ENCODE data around the gene MBNL1. TPM values are rescaled to one million over a fixed set of nuclear protein-coding genes. Genes with fewer than 3 reads are reported as not detected.

MBNL1 gene
- total RNA-seq, 1 experiment from 2014 or later, result 140 TPM

DNA sequence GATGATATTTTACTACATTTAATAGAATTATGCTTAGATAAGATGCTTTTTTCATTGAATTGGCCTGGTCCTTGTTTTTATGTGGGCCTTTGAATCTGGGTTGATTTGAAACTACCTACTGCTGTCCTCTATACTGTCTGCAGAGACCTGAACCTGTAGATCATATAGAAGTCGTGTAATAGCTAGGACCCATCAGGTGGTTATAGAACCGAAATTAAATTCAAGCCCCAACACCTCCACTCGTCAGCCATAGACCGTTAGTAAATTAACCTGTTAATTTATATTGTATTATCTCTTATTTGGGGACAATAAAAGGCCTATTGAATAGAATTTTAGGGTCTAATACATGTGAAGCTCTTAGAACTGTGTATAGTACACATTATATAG, 108.4 kb downstream of the MBNL1 start:
- POLR2A ChIA-PET, result no interaction called here
- H3K4me1 ChIP-seq (ENCODE audit: control insufficient read depth, insufficient read depth, low read length), result peaks cover 16% of the 10 kb centered on the region
- BruUV-seq (replicated peaks), result no TSS peak

DNA sequence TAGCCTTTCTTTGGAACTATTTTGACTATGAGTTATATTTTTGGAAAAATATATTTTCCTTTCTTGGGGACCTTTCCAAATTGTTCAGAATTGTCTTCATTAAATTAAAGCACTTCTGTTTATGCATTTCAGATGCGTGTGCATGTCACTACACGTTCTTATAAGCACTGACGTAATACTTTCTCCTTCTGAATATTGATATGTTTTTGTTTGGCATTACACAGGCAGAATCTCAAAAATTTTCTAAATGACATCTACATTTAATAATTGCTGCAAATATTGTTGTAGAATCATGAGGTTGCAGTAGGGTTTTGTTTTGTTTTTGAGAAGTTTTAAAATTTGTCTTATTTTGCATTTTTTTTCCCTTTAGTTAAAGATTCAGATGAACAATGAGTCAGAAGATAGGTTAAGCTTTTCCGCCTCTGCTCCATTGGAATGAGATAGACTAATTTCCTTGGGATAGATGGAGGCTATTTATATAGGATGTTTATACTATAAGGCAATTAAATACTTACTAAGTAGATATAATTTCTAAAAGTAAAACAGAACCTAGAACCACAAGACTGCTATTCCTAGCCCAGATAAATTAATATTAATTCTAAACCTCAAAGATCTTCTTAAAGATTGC, 110.8 kb downstream of the MBNL1 start:
- no TSS peak for BruUV-seq (replicated peaks)
- Histone ChIP-seq H3K4me1 (ENCODE audit: control insufficient read depth, insufficient read depth, low read length) (peaks cover 24% of the 10 kb centered on the region), H3K27ac (ENCODE audit: low read length) (no peak overlapping the region), H3K4me3 (ENCODE audit: low read depth in 2 of 2, low read length in 2 of 2) (no peak overlapping the region), H3K36me3 (ENCODE audit: control insufficient read depth, insufficient read depth, low read length) (no peaks in the 10 kb centered on the region), H3K27me3 (ENCODE audit: control insufficient read depth, insufficient read depth, low read length) (no peaks in the 10 kb centered on the region), H3K9me3 (ENCODE audit: control insufficient read depth, insufficient read depth, low read depth, low read length) (no peaks in the 10 kb centered on the region)
- in situ Hi-C loops (cut with HindIII; ENCODE audit: low pct_unique_long_range_greater_than_20kb, low sequenced_read_pairs) (no loop called here), intact Hi-C loops (cut with micrococcal nuclease; ENCODE audit: unreplicated experiment) (no loop called here)
- DNase-seq (ENCODE audit: low read depth, low spot score) (no peak), ATAC-seq (no peak)
- TF ChIP-seq TCF7L2 (IDR thresholded peaks at IDR 0.05; ENCODE audit: low read depth, low read length) (no peak), POLR2AphosphoS5 (IDR thresholded peaks at IDR 0.05; ENCODE audit: low read depth, low read length) (no peak), SIN3A (IDR thresholded peaks at IDR 0.05; ENCODE audit: borderline replicate concordance, insufficient read depth, low read depth, low read length) (no peak)
- TF ChIP-seq, protein P1, sequence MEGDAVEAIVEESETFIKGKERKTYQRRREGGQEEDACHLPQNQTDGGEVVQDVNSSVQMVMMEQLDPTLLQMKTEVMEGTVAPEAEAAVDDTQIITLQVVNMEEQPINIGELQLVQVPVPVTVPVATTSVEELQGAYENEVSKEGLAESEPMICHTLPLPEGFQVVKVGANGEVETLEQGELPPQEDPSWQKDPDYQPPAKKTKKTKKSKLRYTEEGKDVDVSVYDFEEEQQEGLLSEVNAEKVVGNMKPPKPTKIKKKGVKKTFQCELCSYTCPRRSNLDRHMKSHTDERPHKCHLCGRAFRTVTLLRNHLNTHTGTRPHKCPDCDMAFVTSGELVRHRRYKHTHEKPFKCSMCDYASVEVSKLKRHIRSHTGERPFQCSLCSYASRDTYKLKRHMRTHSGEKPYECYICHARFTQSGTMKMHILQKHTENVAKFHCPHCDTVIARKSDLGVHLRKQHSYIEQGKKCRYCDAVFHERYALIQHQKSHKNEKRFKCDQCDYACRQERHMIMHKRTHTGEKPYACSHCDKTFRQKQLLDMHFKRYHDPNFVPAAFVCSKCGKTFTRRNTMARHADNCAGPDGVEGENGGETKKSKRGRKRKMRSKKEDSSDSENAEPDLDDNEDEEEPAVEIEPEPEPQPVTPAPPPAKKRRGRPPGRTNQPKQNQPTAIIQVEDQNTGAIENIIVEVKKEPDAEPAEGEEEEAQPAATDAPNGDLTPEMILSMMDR (IDR thresholded peaks at IDR 0.05), result no peak
- TF ChIP-seq, protein P2, sequence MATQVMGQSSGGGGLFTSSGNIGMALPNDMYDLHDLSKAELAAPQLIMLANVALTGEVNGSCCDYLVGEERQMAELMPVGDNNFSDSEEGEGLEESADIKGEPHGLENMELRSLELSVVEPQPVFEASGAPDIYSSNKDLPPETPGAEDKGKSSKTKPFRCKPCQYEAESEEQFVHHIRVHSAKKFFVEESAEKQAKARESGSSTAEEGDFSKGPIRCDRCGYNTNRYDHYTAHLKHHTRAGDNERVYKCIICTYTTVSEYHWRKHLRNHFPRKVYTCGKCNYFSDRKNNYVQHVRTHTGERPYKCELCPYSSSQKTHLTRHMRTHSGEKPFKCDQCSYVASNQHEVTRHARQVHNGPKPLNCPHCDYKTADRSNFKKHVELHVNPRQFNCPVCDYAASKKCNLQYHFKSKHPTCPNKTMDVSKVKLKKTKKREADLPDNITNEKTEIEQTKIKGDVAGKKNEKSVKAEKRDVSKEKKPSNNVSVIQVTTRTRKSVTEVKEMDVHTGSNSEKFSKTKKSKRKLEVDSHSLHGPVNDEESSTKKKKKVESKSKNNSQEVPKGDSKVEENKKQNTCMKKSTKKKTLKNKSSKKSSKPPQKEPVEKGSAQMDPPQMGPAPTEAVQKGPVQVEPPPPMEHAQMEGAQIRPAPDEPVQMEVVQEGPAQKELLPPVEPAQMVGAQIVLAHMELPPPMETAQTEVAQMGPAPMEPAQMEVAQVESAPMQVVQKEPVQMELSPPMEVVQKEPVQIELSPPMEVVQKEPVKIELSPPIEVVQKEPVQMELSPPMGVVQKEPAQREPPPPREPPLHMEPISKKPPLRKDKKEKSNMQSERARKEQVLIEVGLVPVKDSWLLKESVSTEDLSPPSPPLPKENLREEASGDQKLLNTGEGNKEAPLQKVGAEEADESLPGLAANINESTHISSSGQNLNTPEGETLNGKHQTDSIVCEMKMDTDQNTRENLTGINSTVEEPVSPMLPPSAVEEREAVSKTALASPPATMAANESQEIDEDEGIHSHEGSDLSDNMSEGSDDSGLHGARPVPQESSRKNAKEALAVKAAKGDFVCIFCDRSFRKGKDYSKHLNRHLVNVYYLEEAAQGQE (IDR thresholded peaks at IDR 0.05; ENCODE audit: insufficient read depth in 1 of 2, low read depth in 2 of 2, low read length in 1 of 2), result no peak
- POLR2A ChIA-PET, result no interaction called here
- CTCF ChIA-PET, result no interaction called here

More for the DNA sequence above, 108.4 kb downstream of the MBNL1 start:
- ATAC-seq (no peak), DNase-seq (ENCODE audit: low read depth, low spot score) (no peak)
- Histone ChIP-seq H3K4me3 (ENCODE audit: low read depth in 2 of 2, low read length in 2 of 2) (no peak overlapping the region), H3K27me3 (ENCODE audit: control insufficient read depth, insufficient read depth, low read length) (no peaks in the 10 kb centered on the region), H3K36me3 (ENCODE audit: control insufficient read depth, insufficient read depth, low read length) (no peaks in the 10 kb centered on the region), H3K9me3 (ENCODE audit: control insufficient read depth, insufficient read depth, low read depth, low read length) (no peaks in the 10 kb centered on the region), H3K27ac (ENCODE audit: low read length) (no peak overlapping the region)
- intact Hi-C loops (cut with micrococcal nuclease; ENCODE audit: unreplicated experiment), result no loop called here
- TF ChIP-seq, protein P2 (IDR thresholded peaks at IDR 0.05; ENCODE audit: insufficient read depth in 1 of 2, low read depth in 2 of 2, low read length in 1 of 2), result no peak
- TF ChIP-seq, protein P1 (IDR thresholded peaks at IDR 0.05), result no peak
- TF ChIP-seq POLR2AphosphoS5 (IDR thresholded peaks at IDR 0.05; ENCODE audit: low read depth, low read length) (no peak), SIN3A (IDR thresholded peaks at IDR 0.05; ENCODE audit: borderline replicate concordance, insufficient read depth, low read depth, low read length) (no peak), TCF7L2 (IDR thresholded peaks at IDR 0.05; ENCODE audit: low read depth, low read length) (no peak)
- in situ Hi-C loops (cut with HindIII; ENCODE audit: low pct_unique_long_range_greater_than_20kb, low sequenced_read_pairs), result no loop called here
- CTCF ChIA-PET, result no interaction called here

Measured in Panc1 (cell line).